HEK293 (cell line): Measurements from ENCODE around the gene RHOF.

Experiments
- KLF1 ChIP-seq: fragments of 450-650 bp; formaldehyde crosslinking; IDR thresholded peaks from 2 replicates; pipeline ENCODE4 v1.5.1; 2016; ENCODE audit warnings: missing biosample characterization, missing genetic modification characterization
- PRDM2 ChIP-seq: fragments of 450-650 bp; formaldehyde crosslinking; IDR thresholded peaks from 2 replicates; pipeline ENCODE4 v1.5.1; 2016; ENCODE audit warnings: missing biosample characterization, missing genetic modification characterization, borderline replicate concordance
- ZBTB1 ChIP-seq: fragments of 450-650 bp; formaldehyde crosslinking; IDR thresholded peaks from 2 replicates; pipeline ENCODE4 v1.5.1; 2016; ENCODE audit warnings: missing biosample characterization, missing genetic modification characterization
- ZBTB20 ChIP-seq: fragments of 450-650 bp; formaldehyde crosslinking; IDR thresholded peaks from 2 replicates; pipeline ENCODE4 v1.5.1; 2016; ENCODE audit warnings: missing biosample characterization, missing genetic modification characterization
- ZBTB49 ChIP-seq: fragments of 450-650 bp; formaldehyde crosslinking; IDR thresholded peaks from 2 replicates; pipeline ENCODE4 v1.5.1; 2016; ENCODE audit warnings: missing biosample characterization, missing genetic modification characterization, low read depth
- ZNF174 ChIP-seq: fragments of 450-650 bp; formaldehyde crosslinking; IDR thresholded peaks from 2 replicates; pipeline ENCODE4 v1.5.0; 2017; ENCODE audit warnings: missing biosample characterization, mild to moderate bottlenecking, missing genetic modification characterization
- ZNF239 ChIP-seq: fragments of 450-650 bp; formaldehyde crosslinking; IDR thresholded peaks from 2 replicates; pipeline ENCODE4 v1.5.1; 2016; ENCODE audit warnings: missing biosample characterization, missing genetic modification characterization
- ZNF24 ChIP-seq: fragments of 450-650 bp; formaldehyde crosslinking; IDR thresholded peaks from 2 replicates; pipeline ENCODE4 v1.5.1; 2016; ENCODE audit warnings: missing biosample characterization, missing genetic modification characterization
- ZNF354C ChIP-seq: fragments of 450-650 bp; formaldehyde crosslinking; IDR thresholded peaks from 2 replicates; pipeline ENCODE4 v1.5.1; 2016; ENCODE audit warnings: missing biosample characterization, missing genetic modification characterization, low read depth, borderline replicate concordance
- ZNF416 ChIP-seq: fragments of 450-650 bp; formaldehyde crosslinking; IDR thresholded peaks from 2 replicates; pipeline ENCODE4 v1.5.1; 2016; ENCODE audit warnings: missing biosample characterization, missing genetic modification characterization
- ZNF513 ChIP-seq: fragments of 450-650 bp; IDR thresholded peaks from 2 replicates; pipeline ENCODE4 v1.5.1; 2018; ENCODE audit warnings: missing biosample characterization, missing genetic modification characterization
- ZNF544 ChIP-seq: fragments of 450-650 bp; formaldehyde crosslinking; IDR thresholded peaks from 2 replicates; pipeline ENCODE4 v1.5.0; 2017; ENCODE audit warnings: missing biosample characterization, missing genetic modification characterization
- ZNF548 ChIP-seq: fragments of 450-650 bp; formaldehyde crosslinking; IDR thresholded peaks from 2 replicates; pipeline ENCODE4 v1.5.1; 2016; ENCODE audit warnings: missing biosample characterization, missing genetic modification characterization
- ZNF610 ChIP-seq: fragments of 450-650 bp; formaldehyde crosslinking; IDR thresholded peaks from 2 replicates; pipeline ENCODE4 v1.5.1; 2016; ENCODE audit warnings: missing biosample characterization, missing genetic modification characterization, borderline replicate concordance
- ZNF654 ChIP-seq: fragments of 450-650 bp; formaldehyde crosslinking; IDR thresholded peaks from 2 replicates; pipeline ENCODE4 v1.5.1; 2016; ENCODE audit warnings: low read depth, missing biosample characterization, missing genetic modification characterization
- ZNF660 ChIP-seq: fragments of 450-650 bp; IDR thresholded peaks from 2 replicates; pipeline ENCODE4 v1.5.1; 2018; ENCODE audit warnings: missing biosample characterization, mild to moderate bottlenecking, missing genetic modification characterization
- ZNF747 ChIP-seq: fragments of 450-650 bp; formaldehyde crosslinking; IDR thresholded peaks from 2 replicates; pipeline ENCODE4 v1.5.1; 2016; ENCODE audit warnings: missing biosample characterization, missing genetic modification characterization
- ZNF768 ChIP-seq: fragments of 450-650 bp; formaldehyde crosslinking; IDR thresholded peaks from 2 replicates; pipeline ENCODE4 v1.5.1; 2018; ENCODE audit warnings: missing biosample characterization, mild to moderate bottlenecking, missing genetic modification characterization
- ZNF837 ChIP-seq: fragments of 450-650 bp; formaldehyde crosslinking; IDR thresholded peaks from 2 replicates; pipeline ENCODE4 v1.5.1; 2016; ENCODE audit warnings: missing biosample characterization, missing genetic modification characterization
- ZXDB ChIP-seq: fragments of 450-650 bp; formaldehyde crosslinking; IDR thresholded peaks from 2 replicates; pipeline ENCODE4 v1.5.1; 2016; ENCODE audit warnings: missing biosample characterization, missing genetic modification characterization
- TF ChIP-seq, protein P1 (sequence below): fragments of 450-650 bp; formaldehyde crosslinking; IDR thresholded peaks from 2 replicates; pipeline ENCODE4 v1.5.1; 2016; ENCODE audit warnings: missing biosample characterization, missing genetic modification characterization
- TF ChIP-seq, protein P2 (sequence below): fragments of 450-650 bp; formaldehyde crosslinking; IDR thresholded peaks from 2 replicates; pipeline ENCODE4 v1.5.1; 2017; ENCODE audit warnings: missing biosample characterization, mild to moderate bottlenecking, missing genetic modification characterization, moderate library complexity

The RHOF gene

GRCh38 chr12:121805171-121806008 lies 11.9 kb upstream of the RHOF start (continued):
- no peak for TF ChIP-seq ZBTB49 (tag by site-specific recombination)
- TF ChIP-seq ZNF24 (tag by site-specific recombination): 0 out of 2 replicates have a peak, but pooled peaks have one; percentile 20
- TF ChIP-seq, protein P1, sequence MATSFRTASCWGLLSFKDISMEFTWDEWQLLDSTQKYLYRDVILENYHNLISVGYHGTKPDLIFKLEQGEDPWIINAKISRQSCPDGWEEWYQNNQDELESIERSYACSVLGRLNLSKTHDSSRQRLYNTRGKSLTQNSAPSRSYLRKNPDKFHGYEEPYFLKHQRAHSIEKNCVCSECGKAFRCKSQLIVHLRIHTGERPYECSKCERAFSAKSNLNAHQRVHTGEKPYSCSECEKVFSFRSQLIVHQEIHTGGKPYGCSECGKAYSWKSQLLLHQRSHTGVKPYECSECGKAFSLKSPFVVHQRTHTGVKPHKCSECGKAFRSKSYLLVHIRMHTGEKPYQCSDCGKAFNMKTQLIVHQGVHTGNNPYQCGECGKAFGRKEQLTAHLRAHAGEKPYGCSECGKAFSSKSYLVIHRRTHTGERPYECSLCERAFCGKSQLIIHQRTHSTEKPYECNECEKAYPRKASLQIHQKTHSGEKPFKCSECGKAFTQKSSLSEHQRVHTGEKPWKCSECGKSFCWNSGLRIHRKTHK (tag by site-specific recombination): no peak
- no peak for TF ChIP-seq ZNF747 (tag by site-specific recombination)
- no peak for TF ChIP-seq ZNF174 (tag by site-specific recombination)
- TF ChIP-seq ZNF610 (tag by site-specific recombination): no peak
- 0 out of 2 replicates have a peak, but pooled peaks have one; percentile 73 for TF ChIP-seq ZNF837 (tag by site-specific recombination)
- TF ChIP-seq, protein P2, sequence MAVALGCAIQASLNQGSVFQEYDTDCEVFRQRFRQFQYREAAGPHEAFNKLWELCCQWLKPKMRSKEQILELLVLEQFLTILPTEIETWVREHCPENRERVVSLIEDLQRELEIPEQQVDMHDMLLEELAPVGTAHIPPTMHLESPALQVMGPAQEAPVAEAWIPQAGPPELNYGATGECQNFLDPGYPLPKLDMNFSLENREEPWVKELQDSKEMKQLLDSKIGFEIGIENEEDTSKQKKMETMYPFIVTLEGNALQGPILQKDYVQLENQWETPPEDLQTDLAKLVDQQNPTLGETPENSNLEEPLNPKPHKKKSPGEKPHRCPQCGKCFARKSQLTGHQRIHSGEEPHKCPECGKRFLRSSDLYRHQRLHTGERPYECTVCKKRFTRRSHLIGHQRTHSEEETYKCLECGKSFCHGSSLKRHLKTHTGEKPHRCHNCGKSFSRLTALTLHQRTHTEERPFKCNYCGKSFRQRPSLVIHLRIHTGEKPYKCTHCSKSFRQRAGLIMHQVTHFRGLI (tag by site-specific recombination): peak; percentile 71; the same call in 1 of the 2 replicates
- no peak for TF ChIP-seq ZNF416
- no peak; the same call in 1 of the 2 replicates for TF ChIP-seq ZXDB
- no peak for TF ChIP-seq ZNF513
- TF ChIP-seq KLF1 (tag by site-specific recombination): no peak
- no peak for TF ChIP-seq ZBTB1
- TF ChIP-seq ZNF544: no peak
- TF ChIP-seq ZNF660: no peak
- TF ChIP-seq ZBTB20 (tag by site-specific recombination): peak; percentile 47; the same call in 1 of the 2 replicates
- TF ChIP-seq ZNF654 (tag by site-specific recombination): no peak
- TF ChIP-seq ZNF768: no peak
- no peak for TF ChIP-seq ZNF354C (tag by site-specific recombination)
- TF ChIP-seq PRDM2 (tag by site-specific recombination): no peak
- TF ChIP-seq ZNF548 (tag by site-specific recombination): no peak
- no peak for TF ChIP-seq ZNF239 (tag by site-specific recombination)
